HG02610 (cell line): ENCODE data around the gene HRK.
"Not testable (repeated sequence)": the region's sequence is repeated elsewhere in the genome, so short reads cannot be mapped to it uniquely, and the experiment has no call there.

ENCODE experiments used
- ATAC-seq: cut with Tn5 transposase; IDR thresholded peaks from one replicate; pipeline ENCODE4 v1.9.1; 2021; ENCODE audit warnings: mild to moderate bottlenecking, moderate library complexity; ENCODE audit not compliant: unreplicated experiment

Gene HRK

DNA sequence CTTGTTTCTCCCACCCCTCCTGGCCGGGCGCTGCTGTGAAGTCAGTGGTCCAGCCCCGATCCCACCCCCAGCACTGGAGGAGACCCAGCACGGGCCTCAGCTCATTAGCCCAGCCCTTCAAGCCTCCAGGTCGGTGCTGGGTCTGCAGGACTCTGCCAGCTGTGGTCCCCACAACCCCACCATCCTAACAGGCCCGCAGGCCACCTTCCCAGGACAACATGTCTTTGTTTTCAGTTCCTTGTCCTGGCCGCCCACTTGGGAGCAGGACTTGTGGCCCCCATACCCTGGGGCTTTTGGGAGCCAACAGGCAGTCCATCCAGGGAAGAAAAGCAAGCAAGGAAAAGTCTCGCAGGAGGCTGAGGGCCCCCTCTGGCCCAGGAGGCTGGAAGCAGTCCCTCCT is 60.0 kb downstream of the HRK start:
- ATAC-seq, result no peak

DNA sequence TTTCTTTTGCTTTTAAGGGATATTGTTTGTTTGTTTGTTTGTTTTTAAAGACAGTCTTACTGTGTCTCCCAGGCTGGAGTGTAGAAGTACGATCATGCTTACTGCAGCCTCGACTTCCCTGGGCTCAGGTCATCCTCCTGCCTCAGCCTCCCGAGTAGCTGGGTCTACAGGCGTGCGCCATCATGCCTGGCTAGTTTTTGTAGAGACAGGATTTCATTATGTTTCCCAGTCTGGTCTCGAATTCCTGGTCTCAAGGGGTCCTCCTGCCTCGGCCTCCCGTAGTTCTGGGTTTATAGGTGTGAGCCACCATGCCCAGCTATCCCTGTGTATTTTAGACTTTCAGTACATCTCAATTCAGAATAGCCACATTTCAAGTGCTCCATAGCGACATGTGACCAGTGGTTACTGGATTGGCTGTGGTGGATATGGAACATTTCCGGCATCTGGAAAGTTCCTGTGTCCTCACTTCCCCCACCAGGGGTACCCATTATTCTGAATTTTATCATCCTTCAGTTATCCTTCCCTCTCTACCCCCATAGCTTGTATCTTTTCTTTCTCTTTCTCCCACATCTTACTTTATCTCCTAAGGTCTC is 61.1 kb downstream of the HRK start:
- no peak for ATAC-seq

DNA sequence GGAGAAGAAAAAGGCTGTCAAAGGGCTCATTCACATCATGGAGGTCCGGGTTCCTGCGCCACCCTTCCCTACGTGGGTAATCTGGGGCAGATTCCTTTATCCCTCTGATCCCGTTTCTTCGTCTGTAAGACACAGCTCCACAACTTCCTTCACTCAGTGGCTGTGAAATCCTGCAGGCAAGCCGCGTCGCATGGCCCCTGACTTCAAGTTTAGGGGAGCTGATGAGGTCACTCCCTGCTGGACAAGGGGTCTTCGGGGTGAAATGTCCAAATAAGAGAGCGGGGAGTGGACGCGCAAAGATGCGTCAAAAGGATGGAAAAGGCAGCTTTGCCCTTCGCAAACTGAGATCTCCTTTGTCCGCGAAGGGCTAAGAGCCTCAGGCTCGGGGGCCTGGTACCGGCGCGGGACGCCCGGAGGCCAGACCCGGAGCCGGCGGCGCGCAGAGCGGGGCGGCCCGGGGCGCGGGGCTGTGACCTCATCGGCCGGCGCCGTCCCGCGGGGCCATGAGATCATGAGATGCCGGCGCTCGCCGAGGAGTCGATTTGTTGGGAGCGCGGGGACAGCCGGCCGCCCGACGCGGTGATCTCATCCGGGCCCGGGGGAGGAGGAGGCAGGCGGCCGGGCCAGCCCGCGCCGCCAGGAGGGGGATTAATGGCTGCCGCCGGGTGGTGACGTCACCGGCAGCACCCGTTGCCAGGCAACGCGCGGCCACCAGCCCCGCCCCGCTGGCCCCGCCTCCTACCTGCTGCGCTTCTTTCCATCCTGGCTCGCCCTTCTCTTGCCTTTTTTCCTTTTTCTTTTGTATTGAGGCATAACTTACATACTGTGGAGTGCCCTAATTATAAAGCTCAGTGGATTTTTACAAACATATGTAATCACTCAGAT is 62.1 kb downstream of the HRK start:
- ATAC-seq, result peak; percentile 77

DNA sequence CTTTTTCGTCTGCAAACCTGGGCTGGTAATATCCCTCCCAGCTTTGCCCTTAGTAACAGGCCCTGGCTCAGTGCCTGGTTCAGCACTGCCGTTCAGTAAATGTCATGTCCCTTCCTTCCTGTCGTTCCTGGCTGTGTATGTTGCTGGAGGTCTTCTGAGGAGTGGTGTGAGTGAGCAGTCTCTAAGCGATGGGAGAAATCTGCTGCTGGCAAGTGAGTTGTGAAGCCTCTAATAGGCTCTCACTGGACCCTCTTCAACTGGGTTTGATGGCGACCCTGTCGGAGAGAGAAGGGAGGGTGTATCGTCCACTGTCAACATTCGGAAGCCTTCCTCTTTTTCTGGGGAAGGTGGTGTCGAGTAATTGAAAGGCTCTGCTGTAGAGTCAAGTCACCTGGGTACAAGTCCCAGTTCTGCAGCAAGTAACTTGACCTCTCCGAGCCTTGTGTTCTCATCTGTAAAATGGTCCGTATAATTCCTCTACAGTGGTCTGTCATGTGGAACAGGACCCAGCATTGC is 62.8 kb downstream of the HRK start:
- ATAC-seq, result no peak

DNA sequence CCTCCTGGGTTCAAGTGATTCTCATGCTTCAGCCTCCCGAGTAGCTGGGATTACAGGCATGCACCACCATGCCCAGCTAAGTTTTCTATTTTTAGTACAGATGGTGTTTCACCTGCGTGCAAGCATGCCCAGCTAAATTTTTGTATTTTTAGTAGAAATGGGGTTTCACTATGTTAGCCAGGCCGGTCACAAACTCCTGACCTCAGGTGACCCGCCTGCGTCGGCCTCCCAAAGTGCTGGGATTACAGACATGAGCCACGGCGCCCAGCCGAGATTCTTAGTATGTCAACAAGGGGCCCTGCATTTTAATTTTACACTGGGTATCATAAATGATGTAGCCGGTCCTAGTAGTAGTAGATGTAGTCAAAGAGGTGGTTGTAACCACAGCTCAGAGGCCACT is 66.5 kb downstream of the HRK start:
- not testable (repeated sequence) for ATAC-seq

DNA sequence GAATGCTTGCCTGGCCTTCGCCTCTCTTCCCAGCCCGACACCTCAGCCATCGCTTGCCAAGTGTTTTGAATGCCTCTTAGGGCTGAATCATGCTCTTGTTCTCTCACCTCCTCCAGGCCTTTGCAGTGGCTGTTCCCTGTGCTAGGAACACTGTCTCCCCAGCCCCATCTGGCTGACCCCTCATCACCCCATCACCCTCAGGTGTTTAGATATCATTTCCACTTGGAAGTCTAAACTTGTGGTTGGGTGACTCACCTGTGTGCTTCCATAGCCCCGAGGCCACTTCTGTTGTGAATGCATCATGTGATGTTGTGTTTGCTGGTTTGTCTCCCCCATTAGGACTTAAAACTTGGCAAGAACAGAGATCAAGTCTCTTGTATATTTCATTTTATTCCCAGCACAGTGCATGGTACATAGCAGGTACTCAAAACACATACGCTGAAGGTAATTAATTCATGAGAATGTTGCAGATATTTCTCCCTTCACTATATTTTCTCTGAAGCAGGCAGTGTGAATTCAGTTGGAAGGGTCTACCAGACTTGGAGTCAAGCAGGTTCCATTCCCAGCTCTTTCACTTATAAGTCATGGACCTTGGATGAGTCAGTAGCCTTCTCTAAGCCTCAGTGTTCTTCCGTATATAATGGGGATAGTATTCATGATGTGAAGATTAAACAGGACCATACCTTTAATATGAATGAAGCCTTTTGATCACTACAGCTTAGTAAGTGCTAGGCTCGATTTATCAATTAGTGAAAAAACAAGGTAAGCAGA is 67.8 kb downstream of the HRK start:
- ATAC-seq, result no peak

DNA sequence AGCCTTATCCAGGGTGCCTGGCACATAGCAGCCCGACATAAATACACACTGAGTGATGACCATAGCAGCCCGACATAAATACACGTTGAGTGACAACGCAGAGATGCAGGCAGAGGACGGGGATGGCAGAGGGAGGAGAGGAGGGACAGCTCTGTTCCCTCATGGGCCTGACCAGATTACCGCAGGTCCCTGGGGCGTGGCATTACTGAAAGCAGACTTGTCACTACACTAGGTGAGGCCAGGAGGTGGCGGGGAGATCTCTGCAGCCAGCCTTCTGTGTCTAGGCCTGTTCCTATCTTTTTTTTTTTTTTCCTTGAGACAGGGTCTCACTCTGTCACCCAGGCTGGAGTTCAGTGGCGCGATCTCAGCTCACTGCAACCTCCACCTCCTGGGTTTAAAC is 69.0 kb downstream of the HRK start:
- ATAC-seq, result no peak

DNA sequence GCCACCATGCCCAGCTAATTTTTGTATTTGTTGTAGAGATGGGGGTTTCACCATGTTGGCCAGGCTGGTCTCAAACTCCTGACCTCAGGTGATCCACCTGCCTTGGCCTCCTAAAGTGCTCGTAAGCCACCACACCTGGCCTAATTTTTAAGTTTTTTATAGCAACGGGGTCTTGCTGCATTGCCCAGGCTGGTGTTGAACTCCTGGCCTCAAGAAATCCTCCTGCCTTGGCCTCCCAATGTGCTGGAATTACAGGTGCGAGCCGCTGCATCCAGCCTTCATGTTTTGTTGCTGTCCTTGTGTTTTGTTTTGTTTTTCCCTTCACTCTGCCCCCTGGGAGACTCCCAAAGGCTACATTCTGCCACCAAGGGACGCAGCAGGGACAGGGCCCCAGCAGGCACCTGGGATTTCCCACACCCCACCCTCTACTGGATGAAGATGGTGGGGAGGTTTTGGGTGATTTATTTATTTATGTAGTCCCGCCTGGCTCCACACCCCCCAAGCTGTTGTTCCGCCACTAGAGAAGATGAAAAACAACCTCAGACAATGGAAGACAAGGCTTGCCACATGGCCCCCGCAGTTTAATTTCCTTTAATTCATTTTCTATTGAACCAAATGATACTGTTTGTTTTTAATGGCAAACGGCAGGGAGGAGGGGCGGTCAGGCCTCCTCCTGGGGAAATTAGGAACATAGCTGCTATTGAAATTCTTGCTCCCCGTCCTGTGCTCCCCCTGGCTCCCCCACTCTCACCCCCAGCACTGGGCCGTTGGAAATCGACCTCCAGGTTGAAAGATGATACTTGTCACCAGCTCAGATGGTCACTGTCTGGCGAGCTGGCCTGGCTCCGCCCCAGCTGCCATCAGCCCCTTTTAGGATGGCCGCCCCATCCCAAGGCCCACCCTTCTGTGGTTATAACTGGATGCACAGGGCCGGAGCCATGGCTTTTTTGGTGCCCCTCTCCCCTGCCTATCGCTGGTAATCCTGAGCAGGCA is 72.8 kb downstream of the HRK start:
- no peak for ATAC-seq

DNA sequence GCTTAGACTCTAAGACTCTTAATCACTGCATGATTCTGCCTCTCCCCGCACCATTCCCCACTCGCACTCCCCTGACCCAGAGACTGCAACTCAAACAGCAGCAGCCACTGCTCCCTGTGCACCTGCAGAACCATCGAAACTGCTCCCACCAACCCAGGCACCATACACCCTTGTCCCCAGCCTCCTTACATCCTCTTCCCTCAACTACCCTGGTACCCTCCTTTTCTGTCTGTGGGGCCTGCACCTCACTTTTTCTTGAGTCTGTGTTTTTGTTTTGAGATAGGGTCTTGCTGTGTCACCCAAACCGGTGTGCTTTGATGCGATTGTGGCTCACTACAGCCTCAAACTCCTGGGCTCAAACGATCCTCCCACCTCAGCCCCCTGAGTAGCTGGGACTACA is 73.7 kb downstream of the HRK start:
- no peak for ATAC-seq

DNA sequence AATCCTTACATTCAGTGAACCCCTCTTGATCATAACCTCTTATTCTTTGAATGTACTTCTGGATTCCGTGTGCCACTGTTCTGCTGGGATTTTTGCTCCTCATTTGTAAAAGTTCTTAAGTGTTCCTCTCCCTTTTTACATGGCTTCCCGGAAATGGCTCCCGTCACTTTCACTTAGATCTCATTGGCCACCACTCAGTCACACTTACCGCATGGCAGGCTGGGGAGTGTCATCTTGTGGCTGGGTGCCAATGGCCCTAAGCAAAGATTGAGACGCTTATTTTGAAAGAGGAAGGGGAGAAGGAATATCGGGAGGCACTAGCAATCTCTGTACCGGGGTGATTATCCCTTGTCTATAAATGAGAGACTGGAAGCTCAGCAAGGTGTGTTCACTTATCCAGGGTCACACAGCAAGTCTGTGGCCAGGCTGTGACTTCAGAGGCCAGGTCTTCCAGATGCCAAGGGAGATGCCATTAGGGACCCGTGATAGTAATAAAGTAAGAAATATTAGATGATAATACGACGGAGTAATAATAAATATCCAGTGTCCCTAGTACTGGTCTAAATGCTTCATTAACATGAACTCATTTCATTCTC is 74.3 kb downstream of the HRK start:
- ATAC-seq, result no peak
